ENCODE data around the gene TOLLIP.

DNA sequence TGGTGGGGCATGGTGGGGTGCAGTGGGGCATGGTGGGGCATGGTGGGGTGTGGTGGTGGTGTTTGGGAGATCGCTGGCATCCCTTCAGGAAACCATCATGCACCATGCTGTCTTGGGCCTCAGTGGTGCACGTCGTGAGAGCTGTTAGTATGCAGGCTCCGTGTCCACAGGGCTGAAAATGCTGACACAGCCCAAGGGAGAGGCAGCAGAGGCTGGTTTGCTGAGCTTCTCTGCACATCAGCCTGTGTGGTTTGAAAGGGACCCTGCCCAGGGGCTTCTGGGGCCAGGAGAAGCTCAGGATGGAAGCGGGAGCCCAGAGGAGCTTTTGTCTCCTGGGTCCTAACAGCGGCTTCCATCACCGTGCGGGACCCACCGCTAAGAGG lies 56.3 kb downstream of the TOLLIP start:
- no peak for TF ChIP-seq POLR2A (IDR thresholded peaks at IDR 0.05)
- TF ChIP-seq, protein P1, sequence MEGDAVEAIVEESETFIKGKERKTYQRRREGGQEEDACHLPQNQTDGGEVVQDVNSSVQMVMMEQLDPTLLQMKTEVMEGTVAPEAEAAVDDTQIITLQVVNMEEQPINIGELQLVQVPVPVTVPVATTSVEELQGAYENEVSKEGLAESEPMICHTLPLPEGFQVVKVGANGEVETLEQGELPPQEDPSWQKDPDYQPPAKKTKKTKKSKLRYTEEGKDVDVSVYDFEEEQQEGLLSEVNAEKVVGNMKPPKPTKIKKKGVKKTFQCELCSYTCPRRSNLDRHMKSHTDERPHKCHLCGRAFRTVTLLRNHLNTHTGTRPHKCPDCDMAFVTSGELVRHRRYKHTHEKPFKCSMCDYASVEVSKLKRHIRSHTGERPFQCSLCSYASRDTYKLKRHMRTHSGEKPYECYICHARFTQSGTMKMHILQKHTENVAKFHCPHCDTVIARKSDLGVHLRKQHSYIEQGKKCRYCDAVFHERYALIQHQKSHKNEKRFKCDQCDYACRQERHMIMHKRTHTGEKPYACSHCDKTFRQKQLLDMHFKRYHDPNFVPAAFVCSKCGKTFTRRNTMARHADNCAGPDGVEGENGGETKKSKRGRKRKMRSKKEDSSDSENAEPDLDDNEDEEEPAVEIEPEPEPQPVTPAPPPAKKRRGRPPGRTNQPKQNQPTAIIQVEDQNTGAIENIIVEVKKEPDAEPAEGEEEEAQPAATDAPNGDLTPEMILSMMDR (IDR thresholded peaks at IDR 0.05), result no peak

Measured in body of pancreas (tissue), 4 donors.